ENCODE data around the gene TBX1.

The TBX1 gene

DNA sequence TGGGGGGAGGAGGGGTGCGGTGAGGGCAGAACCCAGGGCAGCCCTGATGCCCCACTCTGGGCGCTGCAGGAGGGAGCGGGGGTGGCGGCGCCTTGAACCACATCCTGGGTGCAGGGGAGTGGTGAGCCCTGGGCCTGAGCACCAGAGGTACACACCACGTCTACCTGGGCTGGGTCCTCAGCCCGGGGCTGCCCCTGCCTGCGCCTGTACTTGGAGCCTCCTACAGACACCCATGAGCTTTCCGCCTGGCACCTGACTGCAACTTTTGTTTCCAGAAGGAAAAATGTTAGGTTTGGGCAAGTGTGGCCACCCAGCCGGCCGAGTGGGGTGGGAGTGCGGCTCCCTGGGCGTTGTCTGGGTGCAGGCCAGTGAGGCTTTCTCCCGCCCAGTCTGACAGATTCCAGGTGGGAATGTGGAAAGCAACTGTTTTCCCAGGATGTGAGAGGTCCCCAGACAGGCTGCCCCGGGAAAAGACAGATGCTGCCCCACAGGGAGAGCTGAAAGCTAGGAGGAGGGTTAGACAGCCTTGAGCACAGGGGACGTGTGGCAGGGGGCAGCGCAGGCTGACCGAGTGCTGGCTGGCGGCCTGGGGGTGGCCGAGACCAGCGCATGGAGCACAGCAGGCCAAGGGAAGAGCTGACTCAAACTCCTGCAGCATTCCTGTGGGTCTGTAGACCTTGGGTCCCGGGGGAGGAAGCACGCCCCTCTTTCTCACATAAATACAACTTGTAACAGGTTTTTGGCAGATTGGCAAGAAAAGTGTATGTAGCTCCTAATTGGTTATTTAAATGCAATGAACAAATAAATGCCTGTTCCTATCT lies 50.0 kb downstream of the TBX1 start:
- no peaks in the 10 kb centered on the region for H3K27me3 ChIP-seq (ENCODE audit: control insufficient read depth, insufficient read depth, low read length)
- H3K36me3 ChIP-seq (ENCODE audit: control insufficient read depth, insufficient read depth, low read length), result no peaks in the 10 kb centered on the region
- no peak overlapping the region for H3K9ac ChIP-seq (ENCODE audit: low read length)
- H3K4me3 ChIP-seq (ENCODE audit: low read length), result no peak overlapping the region
- H3K4me1 ChIP-seq (ENCODE audit: control insufficient read depth, insufficient read depth, low read length), result peaks cover 19% of the 10 kb centered on the region
- no peaks in the 10 kb centered on the region for H3K9me3 ChIP-seq (ENCODE audit: control insufficient read depth, low read length)

DNA sequence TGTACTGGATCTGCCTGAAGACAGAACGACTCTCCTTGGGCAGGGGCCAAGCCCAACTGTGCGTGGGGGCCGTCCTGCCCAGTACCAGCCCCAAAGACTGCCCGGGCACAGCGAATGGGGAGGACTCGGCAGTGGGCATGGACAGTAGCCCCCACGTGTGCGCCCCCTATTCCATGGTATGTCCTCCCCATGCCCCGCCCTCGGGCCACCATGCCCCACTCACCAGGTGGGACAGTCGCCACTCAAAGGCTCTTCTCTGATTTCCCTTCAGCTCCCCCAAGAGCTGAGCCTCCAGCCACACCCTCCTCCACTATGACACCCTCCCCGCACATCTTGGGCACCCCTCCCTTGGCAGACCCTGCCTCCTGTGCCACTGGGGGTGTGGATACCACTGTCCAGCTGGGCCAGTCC lies 50.6 kb downstream of the TBX1 start:
- Histone ChIP-seq H3K9ac (ENCODE audit: low read length) (no peak overlapping the region), H3K9me3 (ENCODE audit: control insufficient read depth, low read length) (no peaks in the 10 kb centered on the region), H3K4me3 (ENCODE audit: low read length) (no peak overlapping the region), H3K4me1 (ENCODE audit: control insufficient read depth, insufficient read depth, low read length) (peaks cover 14% of the 10 kb centered on the region), H3K36me3 (ENCODE audit: control insufficient read depth, insufficient read depth, low read length) (no peaks in the 10 kb centered on the region), H3K27me3 (ENCODE audit: control insufficient read depth, insufficient read depth, low read length) (no peaks in the 10 kb centered on the region)

DNA sequence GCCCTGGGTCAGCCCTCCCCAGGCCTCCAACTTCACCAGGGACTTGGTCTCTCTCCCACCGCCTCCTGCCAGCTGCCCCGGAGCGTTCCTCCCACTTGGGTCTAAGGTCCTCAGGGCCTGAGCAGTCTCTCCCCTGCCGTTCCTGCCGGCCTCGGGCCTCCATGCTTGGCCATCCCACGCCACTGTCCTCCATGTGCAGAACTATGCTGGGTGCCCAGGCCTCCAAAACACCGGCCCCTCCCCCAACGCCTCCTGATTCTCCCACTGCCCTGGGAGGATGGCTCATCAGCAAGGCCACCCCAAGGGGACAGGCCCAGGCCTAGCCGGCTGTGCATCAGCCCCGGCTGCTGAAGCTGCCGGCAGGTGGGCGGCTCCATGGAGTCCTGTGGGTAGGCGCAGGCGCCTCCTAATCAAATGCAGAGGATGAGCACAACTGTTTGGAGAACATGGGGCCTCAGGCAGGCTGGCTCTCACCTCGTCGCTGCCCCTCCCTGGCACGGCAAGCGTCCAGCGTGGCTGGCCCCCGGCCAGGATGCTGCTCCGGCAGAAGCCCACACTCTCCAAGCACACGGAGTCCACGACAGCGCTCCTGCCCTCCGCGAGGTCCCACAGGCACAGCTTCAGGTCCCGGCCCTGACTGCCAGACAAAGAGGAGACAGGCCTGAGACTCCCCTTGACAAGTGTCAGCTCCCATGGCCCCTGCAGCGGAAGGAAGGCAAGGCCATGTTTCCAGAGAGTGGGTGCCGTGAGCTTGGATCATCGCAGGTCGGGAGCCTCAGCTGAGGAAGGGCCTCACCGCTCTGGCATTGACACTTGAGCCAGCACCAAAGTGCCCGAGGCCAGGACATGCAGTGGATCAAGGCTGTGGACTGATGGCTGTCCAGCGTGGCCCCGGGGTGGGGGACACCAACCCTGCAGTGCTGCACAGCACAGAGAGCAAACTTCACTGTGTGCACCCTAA lies 51.5 kb downstream of the TBX1 start:
- peaks cover 6% of the 10 kb centered on the region for H3K4me1 ChIP-seq (ENCODE audit: control insufficient read depth, insufficient read depth, low read length)
- H3K27me3 ChIP-seq (ENCODE audit: control insufficient read depth, insufficient read depth, low read length), result no peaks in the 10 kb centered on the region
- no peaks in the 10 kb centered on the region for H3K36me3 ChIP-seq (ENCODE audit: control insufficient read depth, insufficient read depth, low read length)
- H3K4me3 ChIP-seq (ENCODE audit: low read length), result no peak overlapping the region
- no peaks in the 10 kb centered on the region for H3K9me3 ChIP-seq (ENCODE audit: control insufficient read depth, low read length)
- no peak overlapping the region for H3K9ac ChIP-seq (ENCODE audit: low read length)

DNA sequence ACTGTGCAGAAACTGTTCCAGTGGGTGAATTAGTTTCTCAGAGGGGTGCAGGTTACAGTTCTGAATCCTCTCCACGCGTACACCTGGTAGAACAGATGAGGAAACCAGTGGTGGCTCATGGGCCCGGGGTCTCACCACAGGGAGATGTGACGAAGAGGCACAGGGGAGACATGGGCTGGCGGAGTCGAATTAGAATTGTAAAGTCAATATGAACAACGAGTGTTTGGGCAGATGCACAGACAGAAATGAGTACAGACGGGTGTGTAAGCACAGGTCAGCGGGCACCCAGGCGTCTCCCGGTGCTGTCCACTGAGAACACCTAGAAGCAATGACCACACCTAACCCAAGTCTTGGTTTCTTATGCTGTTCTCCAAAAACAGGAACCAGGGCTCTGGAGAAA lies 52.3 kb downstream of the TBX1 start:
- no peaks in the 10 kb centered on the region for H3K4me1 ChIP-seq (ENCODE audit: control insufficient read depth, insufficient read depth, low read length)
- H3K4me3 ChIP-seq (ENCODE audit: low read length), result no peak overlapping the region
- H3K27me3 ChIP-seq (ENCODE audit: control insufficient read depth, insufficient read depth, low read length), result no peaks in the 10 kb centered on the region
- no peak overlapping the region for H3K9ac ChIP-seq (ENCODE audit: low read length)
- H3K9me3 ChIP-seq (ENCODE audit: control insufficient read depth, low read length), result no peaks in the 10 kb centered on the region
- H3K36me3 ChIP-seq (ENCODE audit: control insufficient read depth, insufficient read depth, low read length), result no peaks in the 10 kb centered on the region

DNA sequence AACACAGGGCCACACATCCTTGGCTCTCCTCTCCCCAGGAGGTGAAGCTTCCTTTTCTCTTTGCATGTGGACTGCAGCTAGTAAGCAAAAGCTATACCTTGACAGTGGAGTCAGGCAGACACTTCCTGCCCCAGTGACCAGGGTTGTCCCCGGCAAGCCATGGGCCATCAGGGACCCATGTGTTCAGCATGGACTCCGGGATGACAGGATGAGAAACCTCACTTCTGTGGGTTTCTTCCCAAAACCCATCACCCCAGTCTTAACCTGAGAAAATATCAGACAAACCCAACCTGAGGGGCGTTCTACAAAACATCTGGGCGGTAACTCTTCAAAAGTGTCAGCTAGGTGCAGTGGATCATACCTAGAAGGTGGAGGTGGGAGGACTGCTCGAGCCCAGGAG lies 53.9 kb downstream of the TBX1 start:
- H3K9ac ChIP-seq (ENCODE audit: low read length), result no peak overlapping the region
- no peak overlapping the region for H3K4me3 ChIP-seq (ENCODE audit: low read length)
- no peaks in the 10 kb centered on the region for H3K36me3 ChIP-seq (ENCODE audit: control insufficient read depth, insufficient read depth, low read length)
- H3K4me1 ChIP-seq (ENCODE audit: control insufficient read depth, insufficient read depth, low read length), result no peaks in the 10 kb centered on the region
- no peaks in the 10 kb centered on the region for H3K9me3 ChIP-seq (ENCODE audit: control insufficient read depth, low read length)
- no peaks in the 10 kb centered on the region for H3K27me3 ChIP-seq (ENCODE audit: control insufficient read depth, insufficient read depth, low read length)

- no peaks in the 10 kb centered on the region for H3K4me1 ChIP-seq (ENCODE audit: control insufficient read depth, insufficient read depth, low read length)
- no peak overlapping the region for H3K4me3 ChIP-seq (ENCODE audit: low read length)
- no peaks in the 10 kb centered on the region for H3K36me3 ChIP-seq (ENCODE audit: control insufficient read depth, insufficient read depth, low read length)
- H3K9ac ChIP-seq (ENCODE audit: low read length), result no peak overlapping the region
- no peaks in the 10 kb centered on the region for H3K27me3 ChIP-seq (ENCODE audit: control insufficient read depth, insufficient read depth, low read length)
- no peaks in the 10 kb centered on the region for H3K9me3 ChIP-seq (ENCODE audit: control insufficient read depth, low read length)
Observed at GRCh38 chr22:19815093-19815822, 54.7 kb downstream of the TBX1 start.

GRCh38 chr22:19815823-19816290 lies 55.3 kb downstream of the TBX1 start:
- Histone ChIP-seq H3K36me3 (ENCODE audit: control insufficient read depth, insufficient read depth, low read length) (no peaks in the 10 kb centered on the region), H3K9me3 (ENCODE audit: control insufficient read depth, low read length) (no peaks in the 10 kb centered on the region), H3K27me3 (ENCODE audit: control insufficient read depth, insufficient read depth, low read length) (no peaks in the 10 kb centered on the region), H3K9ac (ENCODE audit: low read length) (no peak overlapping the region), H3K4me1 (ENCODE audit: control insufficient read depth, insufficient read depth, low read length) (no peaks in the 10 kb centered on the region), H3K4me3 (ENCODE audit: low read length) (no peak overlapping the region)

DNA sequence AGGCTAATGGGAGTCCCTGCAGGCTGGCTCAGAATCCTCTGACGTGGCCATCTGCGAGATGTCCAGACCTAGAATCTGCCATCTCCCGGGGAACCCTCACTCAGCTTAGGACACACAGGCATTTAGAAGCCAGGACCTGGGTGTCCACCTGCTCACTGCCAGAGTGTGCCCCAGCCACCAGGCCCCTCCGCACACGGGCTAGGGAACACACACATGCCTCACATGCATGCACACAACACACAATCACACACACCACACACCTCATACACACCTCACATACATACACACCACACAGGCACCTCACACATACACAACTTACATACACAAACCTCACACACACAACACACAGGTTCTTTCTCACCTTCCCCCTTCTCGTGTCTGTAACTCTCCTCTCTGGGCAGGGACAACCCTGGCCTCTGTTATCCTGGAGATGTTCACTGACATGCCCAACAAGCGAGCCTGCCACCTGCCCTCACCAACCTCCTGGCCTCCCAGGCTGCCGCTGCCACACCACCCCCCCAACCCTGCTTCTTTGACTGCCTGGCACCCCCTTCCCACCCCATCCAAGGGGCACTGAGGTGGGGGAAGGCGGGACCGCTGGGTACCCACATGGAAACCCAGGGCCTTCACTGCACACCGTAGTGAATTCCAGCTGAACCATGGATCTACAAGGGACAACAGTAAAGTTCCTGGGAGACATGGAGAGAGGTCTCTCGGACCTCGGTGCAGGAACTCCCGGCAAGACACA lies 56.0 kb downstream of the TBX1 start:
- Histone ChIP-seq H3K27me3 (ENCODE audit: control insufficient read depth, insufficient read depth, low read length) (no peaks in the 10 kb centered on the region), H3K4me3 (ENCODE audit: low read length) (no peak overlapping the region), H3K9ac (ENCODE audit: low read length) (no peak overlapping the region), H3K9me3 (ENCODE audit: control insufficient read depth, low read length) (no peaks in the 10 kb centered on the region), H3K4me1 (ENCODE audit: control insufficient read depth, insufficient read depth, low read length) (no peaks in the 10 kb centered on the region), H3K36me3 (ENCODE audit: control insufficient read depth, insufficient read depth, low read length) (no peaks in the 10 kb centered on the region)

Measured in mucosa of stomach (tissue), 1 donor.